ENCODE measurements around the gene C10orf62. TPM values are rescaled to one million over a fixed set of nuclear protein-coding genes. Genes with fewer than 3 reads are reported as not detected.
"Not testable (repeated sequence)": the region's sequence is repeated elsewhere in the genome, so short reads cannot be mapped to it uniquely, and the experiment has no call there.

Gene C10orf62
- total RNA-seq, 1 donor from 2014 or later = not detected

DNA sequence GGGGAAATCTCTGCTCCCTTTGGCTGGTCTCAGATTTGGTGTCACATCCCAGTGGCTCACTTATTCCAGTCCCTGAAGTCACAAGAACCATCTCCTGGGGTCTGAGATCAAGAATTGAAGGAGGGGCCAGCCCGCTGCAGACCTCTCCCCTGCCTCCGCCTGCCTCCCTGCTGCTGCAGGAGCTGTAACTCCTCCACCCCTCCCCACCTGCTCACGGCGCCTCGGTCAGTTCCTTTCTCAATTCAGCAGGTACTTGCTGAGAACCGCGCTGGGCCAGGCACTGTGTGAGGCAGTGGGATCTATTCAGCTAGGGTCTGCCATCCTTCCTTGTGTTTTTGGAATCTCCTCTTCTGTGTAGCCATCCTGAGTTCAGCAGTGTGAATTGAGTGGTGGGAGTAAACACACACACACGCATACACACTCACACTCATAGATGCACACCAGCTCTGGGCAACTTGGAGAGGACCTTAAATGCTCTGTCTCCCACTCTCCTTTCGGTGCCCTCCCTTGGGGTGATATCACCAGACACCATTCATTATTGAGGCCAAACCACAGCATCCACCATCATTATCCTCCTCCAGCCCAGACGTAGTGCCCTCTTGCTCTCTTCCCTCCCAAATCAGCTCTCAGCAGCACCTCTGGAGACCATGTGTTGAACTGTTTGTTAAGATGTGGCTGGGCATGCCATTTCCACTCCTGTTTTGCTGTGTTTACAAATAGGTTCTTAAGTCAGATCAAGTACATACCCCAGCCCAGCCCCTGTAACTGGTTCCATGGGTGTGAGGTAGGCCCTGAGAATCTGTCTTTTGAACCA, 39.0 kb upstream of the C10orf62 start:
- H3K4me3 ChIP-seq (ENCODE audit: low read depth, low read length) = no peak overlapping the region
- no peaks in the 10 kb centered on the region for H3K27me3 ChIP-seq (ENCODE audit: control insufficient read depth, insufficient read depth, low read length)
- DNase-seq (ENCODE audit: low read depth) = no peak
- TF ChIP-seq, protein P1, sequence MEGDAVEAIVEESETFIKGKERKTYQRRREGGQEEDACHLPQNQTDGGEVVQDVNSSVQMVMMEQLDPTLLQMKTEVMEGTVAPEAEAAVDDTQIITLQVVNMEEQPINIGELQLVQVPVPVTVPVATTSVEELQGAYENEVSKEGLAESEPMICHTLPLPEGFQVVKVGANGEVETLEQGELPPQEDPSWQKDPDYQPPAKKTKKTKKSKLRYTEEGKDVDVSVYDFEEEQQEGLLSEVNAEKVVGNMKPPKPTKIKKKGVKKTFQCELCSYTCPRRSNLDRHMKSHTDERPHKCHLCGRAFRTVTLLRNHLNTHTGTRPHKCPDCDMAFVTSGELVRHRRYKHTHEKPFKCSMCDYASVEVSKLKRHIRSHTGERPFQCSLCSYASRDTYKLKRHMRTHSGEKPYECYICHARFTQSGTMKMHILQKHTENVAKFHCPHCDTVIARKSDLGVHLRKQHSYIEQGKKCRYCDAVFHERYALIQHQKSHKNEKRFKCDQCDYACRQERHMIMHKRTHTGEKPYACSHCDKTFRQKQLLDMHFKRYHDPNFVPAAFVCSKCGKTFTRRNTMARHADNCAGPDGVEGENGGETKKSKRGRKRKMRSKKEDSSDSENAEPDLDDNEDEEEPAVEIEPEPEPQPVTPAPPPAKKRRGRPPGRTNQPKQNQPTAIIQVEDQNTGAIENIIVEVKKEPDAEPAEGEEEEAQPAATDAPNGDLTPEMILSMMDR (IDR thresholded peaks at IDR 0.05; ENCODE audit: insufficient read depth, low read length, poor library complexity, severe bottlenecking) = no peak
- no peaks in the 10 kb centered on the region for H3K36me3 ChIP-seq (ENCODE audit: control insufficient read depth, insufficient read depth, low read length)

DNA sequence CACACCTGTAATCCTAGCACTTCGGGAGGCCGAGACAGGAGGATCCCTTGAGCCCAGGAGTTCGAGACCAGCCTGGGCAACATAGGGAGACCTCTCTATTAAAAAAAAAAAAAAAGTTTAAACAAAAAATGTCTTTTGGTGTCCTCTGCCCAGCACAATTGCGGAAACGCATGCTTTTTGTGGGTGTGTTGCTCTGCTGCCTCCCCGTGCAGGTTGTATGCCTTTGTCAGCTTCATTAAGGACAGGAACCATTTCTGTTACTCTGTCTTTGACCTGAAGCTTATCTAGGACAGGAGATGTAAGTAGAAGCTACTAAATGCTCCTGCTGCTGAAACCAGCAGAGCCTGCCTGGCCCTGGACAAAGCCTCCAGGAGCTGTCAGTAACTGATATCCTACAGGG, 38.2 kb upstream of the C10orf62 start:
- Histone ChIP-seq H3K27me3 (ENCODE audit: control insufficient read depth, insufficient read depth, low read length) (no peaks in the 10 kb centered on the region), H3K4me3 (ENCODE audit: low read depth, low read length) (no peak overlapping the region), H3K36me3 (ENCODE audit: control insufficient read depth, insufficient read depth, low read length) (no peaks in the 10 kb centered on the region)
- TF ChIP-seq, protein P1 (IDR thresholded peaks at IDR 0.05; ENCODE audit: insufficient read depth, low read length, poor library complexity, severe bottlenecking) = no peak
- DNase-seq (ENCODE audit: low read depth) = no peak

DNA sequence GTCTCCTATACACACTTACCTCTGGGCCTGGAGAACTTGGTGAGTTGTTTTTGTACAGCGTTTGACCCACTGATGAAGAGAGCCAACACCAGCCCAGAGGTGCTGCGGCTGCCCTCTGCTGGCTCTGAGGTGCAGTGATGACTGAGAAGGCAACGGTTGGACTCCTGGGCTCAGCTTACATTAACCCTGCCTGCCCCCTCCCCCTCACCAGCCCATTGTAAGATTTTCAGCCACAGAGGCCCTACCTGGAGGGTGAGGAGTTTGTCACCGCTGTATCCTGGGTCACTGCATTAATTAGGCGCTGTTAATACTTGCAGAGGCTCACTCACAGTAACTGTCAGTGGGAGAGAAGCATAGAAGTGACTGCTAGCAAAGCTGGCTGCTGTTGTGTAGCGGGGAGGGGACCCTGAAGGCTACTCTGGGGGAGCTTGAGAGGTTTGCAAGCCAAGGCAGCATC, 35.9 kb upstream of the C10orf62 start:
- TF ChIP-seq, protein P1 (IDR thresholded peaks at IDR 0.05; ENCODE audit: insufficient read depth, low read length, poor library complexity, severe bottlenecking) = peak; percentile 91
- no peak for DNase-seq (ENCODE audit: low read depth)
- Histone ChIP-seq H3K36me3 (ENCODE audit: control insufficient read depth, insufficient read depth, low read length) (no peaks in the 10 kb centered on the region), H3K27me3 (ENCODE audit: control insufficient read depth, insufficient read depth, low read length) (no peaks in the 10 kb centered on the region), H3K4me3 (ENCODE audit: low read depth, low read length) (no peak overlapping the region)

- H3K36me3 ChIP-seq (ENCODE audit: control insufficient read depth, insufficient read depth, low read length); H3K27me3 ChIP-seq (ENCODE audit: control insufficient read depth, insufficient read depth, low read length); DNase-seq (ENCODE audit: low read depth); H3K4me3 ChIP-seq (ENCODE audit: low read depth, low read length): not testable (repeated sequence)
These were observed 35.2 kb upstream of the C10orf62 start for GRCh38 chr10:97554336-97554735.

DNA sequence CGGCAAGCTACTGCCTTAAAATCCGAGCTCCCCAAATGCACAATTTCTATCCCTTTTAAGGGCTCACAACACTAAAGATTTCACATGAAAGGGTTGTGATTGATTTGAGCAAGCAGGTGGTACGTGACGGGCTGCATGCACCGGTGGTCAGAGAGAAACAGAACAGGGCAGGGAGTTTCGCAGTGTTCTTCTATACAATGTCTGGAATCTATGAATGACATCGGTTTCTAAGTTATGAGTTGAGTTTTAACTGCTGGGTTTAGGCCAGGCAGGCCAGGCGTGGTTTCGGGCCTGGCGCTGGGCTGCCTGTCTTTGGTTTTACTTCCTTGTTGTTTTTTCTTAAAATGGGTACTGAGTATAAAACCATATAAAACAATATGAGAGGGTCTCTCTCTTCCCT, 34.0 kb upstream of the C10orf62 start:
- H3K27me3 ChIP-seq (ENCODE audit: control insufficient read depth, insufficient read depth, low read length); H3K36me3 ChIP-seq (ENCODE audit: control insufficient read depth, insufficient read depth, low read length); H3K4me3 ChIP-seq (ENCODE audit: low read depth, low read length); DNase-seq (ENCODE audit: low read depth): not testable (repeated sequence)

GRCh38 chr10:97560731-97561381, 28.7 kb upstream of the C10orf62 start:
- H3K27me3 ChIP-seq (ENCODE audit: control insufficient read depth, insufficient read depth, low read length); DNase-seq (ENCODE audit: low read depth); H3K36me3 ChIP-seq (ENCODE audit: control insufficient read depth, insufficient read depth, low read length): not testable (repeated sequence)
- peak overlapping the region; percentile 8 for H3K4me3 ChIP-seq (ENCODE audit: low read depth, low read length)

GRCh38 chr10:97561386-97562077, 28.0 kb upstream of the C10orf62 start:
- not testable (repeated sequence) for H3K27me3 ChIP-seq (ENCODE audit: control insufficient read depth, insufficient read depth, low read length); H3K4me3 ChIP-seq (ENCODE audit: low read depth, low read length); DNase-seq (ENCODE audit: low read depth); H3K36me3 ChIP-seq (ENCODE audit: control insufficient read depth, insufficient read depth, low read length)

- DNase-seq (ENCODE audit: low read depth); H3K36me3 ChIP-seq (ENCODE audit: control insufficient read depth, insufficient read depth, low read length); H3K27me3 ChIP-seq (ENCODE audit: control insufficient read depth, insufficient read depth, low read length); H3K4me3 ChIP-seq (ENCODE audit: low read depth, low read length): not testable (repeated sequence)
These were observed 27.2 kb upstream of the C10orf62 start for GRCh38 chr10:97562329-97562728.
